OCI-LY7 (cell line): ENCODE results near the gene ENPP7. TPM values are rescaled to one million over a fixed set of nuclear protein-coding genes. Genes with fewer than 3 reads are reported as not detected.

ENCODE experiments used
- BruUV-seq: library from RNA; stranded (reverse); fragments of 400-500 nt; replicated peaks from 2 replicates; lab custom pipeline; 2021; lab: Mats Ljungman, UMichigan
- CTCF ChIA-PET: fragments of 300-600 bp; sonication (Branson Sonifier 250); formaldehyde crosslinking; loops from one replicate; lab custom pipeline; 2022; ENCODE audit warnings: antibody characterized with exemption; ENCODE audit not compliant: unreplicated experiment; lab: Charles Lee
- POLR2A ChIA-PET: fragments of 300-600 bp; sonication (Branson Sonifier 250); formaldehyde crosslinking; loops from one replicate; lab custom pipeline; 2022; ENCODE audit warnings: antibody characterized with exemption; lab: Charles Lee
- DNase-seq: peaks from one replicate; pipeline ENCODE4 v3.0.0-alpha.2; 2015; ENCODE audit warnings: low spot score
- H2AFZ ChIP-seq: fragments of 200-600 bp; sonication (generic), shearing (Covaris generic); 2 replicates; pipeline ENCODE4 v1.6.1; 2014; ENCODE audit warnings: mild to moderate bottlenecking, antibody characterized with exemption, low read length, moderate library complexity
- H3K27ac ChIP-seq: fragments of 200-600 bp; sonication (generic); 2 replicates; pipeline ENCODE4 v1.5.1; 2014; ENCODE audit warnings: mixed run types, low read depth, mild to moderate bottlenecking, moderate library complexity, low read length, inconsistent platforms; ENCODE audit not compliant: poor library complexity, severe bottlenecking
- H3K36me3 ChIP-seq: fragments of 200-600 bp; sonication (generic); 2 replicates; pipeline ENCODE4 v1.6.1; 2014; ENCODE audit warnings: mild to moderate bottlenecking, antibody characterized with exemption, low read length, moderate library complexity, mixed read lengths; ENCODE audit not compliant: insufficient read depth
- H3K4me1 ChIP-seq: fragments of 200-600 bp; sonication (generic); 2 replicates; pipeline ENCODE4 v1.5.1; 2014; ENCODE audit warnings: mild to moderate bottlenecking, low read length; ENCODE audit not compliant: insufficient read depth, poor library complexity, severe bottlenecking
- H3K4me2 ChIP-seq: fragments of 200-600 bp; sonication (generic); 2 replicates; pipeline ENCODE4 v1.6.1; 2014; ENCODE audit warnings: mild to moderate bottlenecking, low read length
- H3K4me3 ChIP-seq: fragments of 200-600 bp; sonication (generic); 2 replicates; pipeline ENCODE4 v1.5.1; 2014; ENCODE audit warnings: mild to moderate bottlenecking, low read depth, low read length; ENCODE audit not compliant: poor library complexity, severe bottlenecking
- H3K79me2 ChIP-seq: fragments of 200-600 bp; sonication (generic); 2 replicates; pipeline ENCODE4 v1.6.1; 2016; ENCODE audit warnings: low read depth, mild to moderate bottlenecking, low read length, moderate library complexity, mixed read lengths; ENCODE audit not compliant: insufficient read depth
- H3K9me2 ChIP-seq: fragments of 200-600 bp; sonication (generic); 2 replicates; pipeline ENCODE4 v1.6.1; 2016; ENCODE audit warnings: mild to moderate bottlenecking, low read length, mixed read lengths; ENCODE audit not compliant: insufficient read depth
- H3K9me3 ChIP-seq: fragments of 200-600 bp; sonication (generic); 2 replicates; pipeline ENCODE4 v1.6.1; 2014; ENCODE audit warnings: mild to moderate bottlenecking, mixed run types, low read length, mixed read lengths
- H4K20me1 ChIP-seq: fragments of 200-600 bp; sonication (generic); 2 replicates; pipeline ENCODE4 v1.6.1; 2014; ENCODE audit warnings: mild to moderate bottlenecking, antibody characterized with exemption, low read length, moderate library complexity, mixed read lengths; ENCODE audit not compliant: insufficient read depth
- EZH2phosphoT487 ChIP-seq: fragments of 200-600 bp; sonication (generic); IDR thresholded peaks from 2 replicates; pipeline ENCODE4 v1.6.1; 2018; ENCODE audit warnings: low read depth, borderline replicate concordance, mild to moderate bottlenecking, mixed run types, antibody characterized with exemption, low read length, moderate library complexity, mixed read lengths
- intact Hi-C: fragments of 100-400 bp; cut with micrococcal nuclease; formaldehyde crosslinking; loops from one replicate; pipeline ENCODE4 v1.10.0; 2022; ENCODE audit not compliant: unreplicated experiment
- total RNA-seq, 2 experiments: library from RNA; depleted of rRNA in 1 of 2; stranded (reverse); fragments of >200 nt in 1 of 2; shearing (Covaris generic) in 1 of 2; gene quantifications; 2 replicates each; pipeline ENCODE4 v1.2.3, GENCODE V29; 2014 to 2022
- TF ChIP-seq, protein P1 (sequence below): fragments of 200-600 bp; sonication (generic); conservative IDR thresholded peaks from 2 replicates; pipeline ENCODE4 v1.5.1; 2014; ENCODE audit warnings: mild to moderate bottlenecking, antibody characterized with exemption, low read length, moderate library complexity, mixed read lengths

ENPP7 gene
- total RNA-seq, 2 experiments from 2014 or later = 0.28 to 0.42 TPM

GRCh38 chr17:79761894-79762589, 31.3 kb downstream of the ENPP7 start:
- no peak for DNase-seq
- no peaks in the 10 kb centered on the region for H3K9me2 ChIP-seq
- no peaks in the 10 kb centered on the region for H4K20me1 ChIP-seq
- H3K27ac ChIP-seq = no peak overlapping the region
- intact Hi-C loops = no loop called here
- no peaks in the 10 kb centered on the region for H3K36me3 ChIP-seq
- no peak overlapping the region for H3K4me2 ChIP-seq
- no peaks in the 10 kb centered on the region for H3K79me2 ChIP-seq
- no TSS peak for BruUV-seq
- TF ChIP-seq EZH2phosphoT487 = no peak
- TF ChIP-seq, protein P1, sequence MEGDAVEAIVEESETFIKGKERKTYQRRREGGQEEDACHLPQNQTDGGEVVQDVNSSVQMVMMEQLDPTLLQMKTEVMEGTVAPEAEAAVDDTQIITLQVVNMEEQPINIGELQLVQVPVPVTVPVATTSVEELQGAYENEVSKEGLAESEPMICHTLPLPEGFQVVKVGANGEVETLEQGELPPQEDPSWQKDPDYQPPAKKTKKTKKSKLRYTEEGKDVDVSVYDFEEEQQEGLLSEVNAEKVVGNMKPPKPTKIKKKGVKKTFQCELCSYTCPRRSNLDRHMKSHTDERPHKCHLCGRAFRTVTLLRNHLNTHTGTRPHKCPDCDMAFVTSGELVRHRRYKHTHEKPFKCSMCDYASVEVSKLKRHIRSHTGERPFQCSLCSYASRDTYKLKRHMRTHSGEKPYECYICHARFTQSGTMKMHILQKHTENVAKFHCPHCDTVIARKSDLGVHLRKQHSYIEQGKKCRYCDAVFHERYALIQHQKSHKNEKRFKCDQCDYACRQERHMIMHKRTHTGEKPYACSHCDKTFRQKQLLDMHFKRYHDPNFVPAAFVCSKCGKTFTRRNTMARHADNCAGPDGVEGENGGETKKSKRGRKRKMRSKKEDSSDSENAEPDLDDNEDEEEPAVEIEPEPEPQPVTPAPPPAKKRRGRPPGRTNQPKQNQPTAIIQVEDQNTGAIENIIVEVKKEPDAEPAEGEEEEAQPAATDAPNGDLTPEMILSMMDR = no peak
- H3K9me3 ChIP-seq = no peaks in the 10 kb centered on the region
- no peak overlapping the region for H3K4me3 ChIP-seq
- CTCF ChIA-PET = interaction anchor here (0.9 kb wide), 1 partner anchor 16 kb away, joined by 3 read pairs; no protein-coding TSS in a partner anchor
- no peaks in the 10 kb centered on the region for H3K4me1 ChIP-seq
- H2AFZ ChIP-seq = no peak overlapping the region
- POLR2A ChIA-PET = no interaction called here

GRCh38 chr17:79765708-79766107, 35.0 kb downstream of the ENPP7 start:
- no peaks in the 10 kb centered on the region for H3K9me2 ChIP-seq
- intact Hi-C loops = no loop called here
- H3K36me3 ChIP-seq = no peaks in the 10 kb centered on the region
- 0 out of 2 replicates have a peak, but pooled peaks cover 6% of the 10 kb centered on the region for H3K9me3 ChIP-seq
- CTCF ChIA-PET = no interaction called here
- no peaks in the 10 kb centered on the region for H3K4me1 ChIP-seq
- no peaks in the 10 kb centered on the region for H4K20me1 ChIP-seq
- no peak for DNase-seq
- H3K4me3 ChIP-seq = no peak overlapping the region
- no peak for TF ChIP-seq EZH2phosphoT487
- TF ChIP-seq, protein P1 = no peak
- H3K27ac ChIP-seq = no peak overlapping the region
- no peak overlapping the region for H3K4me2 ChIP-seq
- BruUV-seq = no TSS peak
- no peak overlapping the region for H2AFZ ChIP-seq
- no peaks in the 10 kb centered on the region for H3K79me2 ChIP-seq
- POLR2A ChIA-PET = no interaction called here
